GDM1 (cell line): ENCODE results near the gene ATG9B.
A peak's percentile ranks its signal among the peaks of the same experiment; 100 is the strongest.
"Not testable (repeated sequence)": the region's sequence is repeated elsewhere in the genome, so short reads cannot be mapped to it uniquely, and the experiment has no call there.

Experiments
- DNase-seq: peaks from one replicate; lab custom pipeline; 2025; lab: John Stamatoyannopoulos, UW

Gene ATG9B

DNA sequence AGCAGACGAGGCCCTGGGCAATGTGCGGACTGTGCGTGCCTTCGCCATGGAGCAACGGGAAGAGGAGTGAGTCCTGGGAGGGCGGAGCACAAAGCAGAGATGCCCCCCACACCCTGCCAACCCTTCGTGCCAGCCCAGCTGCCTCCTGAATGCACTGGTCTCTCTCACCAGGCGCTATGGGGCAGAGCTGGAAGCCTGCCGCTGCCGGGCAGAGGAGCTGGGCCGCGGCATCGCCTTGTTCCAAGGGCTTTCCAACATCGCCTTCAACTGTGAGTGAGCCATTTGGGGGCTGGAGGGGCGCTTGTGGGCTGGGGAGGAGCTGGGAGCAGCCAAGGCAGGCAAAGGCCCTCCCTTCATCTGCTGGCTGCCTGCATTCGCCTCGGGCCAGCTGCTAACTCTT lies 11.6 kb upstream of the ATG9B start:
- DNase-seq: no peak

DNA sequence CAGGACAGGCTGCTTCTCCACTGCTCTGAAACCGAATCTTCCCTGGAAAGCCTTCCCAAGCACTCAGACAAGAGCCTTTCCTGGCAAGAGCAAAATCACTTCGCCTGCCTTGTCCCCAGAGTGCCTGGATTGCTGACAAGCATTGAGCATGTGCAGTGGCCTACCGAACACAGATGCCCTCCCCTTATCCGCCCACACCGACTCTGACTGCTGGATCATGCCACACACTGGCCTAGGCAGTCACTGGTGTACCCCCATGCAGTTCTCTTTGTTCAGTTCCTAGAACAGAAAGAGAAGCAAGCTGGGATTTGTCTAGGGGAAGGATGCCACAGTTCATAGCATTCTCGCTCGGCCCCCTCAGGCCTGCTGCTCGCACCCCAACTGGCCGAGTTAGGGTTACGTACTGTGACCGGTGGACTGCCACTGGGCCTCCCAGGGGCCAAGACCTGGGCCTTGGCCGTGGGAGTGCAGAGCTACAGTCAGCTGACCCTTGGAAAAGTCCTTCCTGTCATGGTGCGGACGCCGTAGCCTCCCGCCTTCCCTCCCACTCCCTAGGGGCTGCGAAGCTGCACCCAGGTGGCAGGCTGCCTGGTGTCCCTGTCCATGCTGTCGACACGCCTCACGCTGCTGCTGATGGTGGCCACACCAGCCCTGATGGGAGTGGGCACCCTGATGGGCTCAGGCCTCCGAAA lies 10.9 kb upstream of the ATG9B start:
- no peak for DNase-seq

DNA sequence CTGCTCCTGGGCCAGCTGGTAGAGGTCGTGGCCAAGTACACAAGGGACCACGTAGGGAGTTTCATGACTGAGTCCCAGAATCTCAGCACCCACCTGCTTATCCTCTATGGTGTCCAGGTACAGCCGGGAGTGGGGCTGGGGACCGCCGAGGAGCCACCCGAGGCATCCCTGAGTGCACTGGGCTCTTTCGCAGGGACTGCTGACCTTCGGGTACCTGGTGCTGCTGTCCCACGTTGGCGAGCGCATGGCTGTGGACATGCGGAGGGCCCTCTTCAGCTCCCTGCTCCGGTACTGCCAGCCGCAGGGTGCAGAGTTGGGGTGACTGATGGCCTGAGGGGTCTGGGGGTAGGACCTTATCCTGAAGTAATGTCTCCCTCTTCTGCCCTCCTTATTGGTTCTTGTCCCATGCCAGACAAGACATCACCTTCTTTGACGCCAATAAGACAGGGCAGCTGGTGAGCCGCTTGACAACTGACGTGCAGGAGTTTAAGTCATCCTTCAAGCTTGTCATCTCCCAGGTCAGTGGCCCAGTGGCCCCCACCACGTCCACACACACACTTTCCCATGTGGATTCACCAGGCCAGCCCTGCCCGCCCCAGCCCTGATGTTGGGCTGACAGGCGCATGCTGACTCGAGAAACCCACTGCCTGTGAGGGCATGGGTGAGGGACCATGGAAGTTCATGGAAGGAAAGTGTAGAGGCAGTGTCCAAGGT lies 10.2 kb upstream of the ATG9B start:
- DNase-seq: no peak

DNA sequence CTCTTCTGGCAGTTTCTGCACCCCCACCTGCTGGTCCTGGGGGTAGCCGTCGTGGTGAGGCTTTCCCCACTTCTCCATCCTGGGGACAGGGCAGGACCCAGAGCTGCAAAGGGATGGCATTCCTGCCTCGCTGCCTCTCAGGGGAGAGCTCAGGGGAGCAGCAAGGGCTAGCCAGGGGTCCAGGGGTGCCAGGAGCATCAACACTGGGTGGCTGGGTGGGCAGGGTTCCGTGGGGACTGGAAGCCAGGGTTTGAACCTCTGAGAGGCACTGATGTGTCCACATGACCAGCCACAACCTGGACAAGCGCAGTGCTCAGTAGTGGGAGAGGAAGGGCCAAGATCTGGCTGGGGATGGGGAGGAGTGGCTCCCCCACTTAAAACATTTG lies 9.6 kb upstream of the ATG9B start:
- DNase-seq: no peak

DNA sequence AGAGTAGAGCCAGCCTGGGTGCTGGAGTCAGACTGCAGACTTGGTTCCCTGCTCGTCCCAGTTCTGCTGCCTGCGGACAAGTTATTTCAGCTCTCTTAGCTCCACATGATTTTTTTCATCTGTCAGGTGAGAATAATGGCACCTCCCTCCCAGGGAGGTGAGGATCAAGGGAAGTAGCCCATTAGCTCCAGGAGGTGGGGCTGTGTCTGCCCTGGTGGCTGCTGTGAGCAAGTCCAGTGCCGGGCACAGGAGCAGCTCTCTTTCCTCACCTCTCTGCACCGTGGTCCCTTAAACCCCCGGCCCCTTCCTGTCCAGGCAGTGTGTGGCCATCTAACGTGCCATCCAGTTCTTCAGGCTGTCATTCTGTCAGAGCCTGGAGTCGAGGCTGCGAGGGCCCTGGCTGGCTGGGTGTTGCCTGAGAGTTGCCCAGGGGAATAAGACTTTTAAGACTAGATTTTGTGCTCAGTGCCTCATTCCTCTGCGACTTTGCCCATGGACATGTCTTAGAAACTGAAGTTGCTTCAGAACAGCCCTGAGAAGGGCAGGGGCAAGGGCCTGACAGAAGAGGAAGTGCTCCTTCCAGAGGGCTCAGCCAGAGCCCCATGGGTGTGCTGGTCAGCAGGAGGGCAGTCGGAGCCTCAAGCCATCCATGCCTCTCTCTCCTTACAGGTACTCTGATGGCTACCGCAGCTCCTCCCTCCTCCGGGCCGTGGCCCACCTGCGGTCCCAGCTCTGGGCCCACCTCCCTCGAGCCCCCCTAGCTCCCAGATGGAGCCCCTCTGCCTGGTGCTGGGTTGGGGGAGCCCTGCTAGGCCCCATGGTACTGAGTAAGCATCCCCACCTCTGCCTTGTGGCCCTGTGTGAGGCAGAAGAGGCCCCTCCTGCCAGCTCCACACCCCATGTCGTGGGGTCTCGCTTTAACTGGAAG lies 8.9 kb upstream of the ATG9B start:
- DNase-seq: no peak

DNA sequence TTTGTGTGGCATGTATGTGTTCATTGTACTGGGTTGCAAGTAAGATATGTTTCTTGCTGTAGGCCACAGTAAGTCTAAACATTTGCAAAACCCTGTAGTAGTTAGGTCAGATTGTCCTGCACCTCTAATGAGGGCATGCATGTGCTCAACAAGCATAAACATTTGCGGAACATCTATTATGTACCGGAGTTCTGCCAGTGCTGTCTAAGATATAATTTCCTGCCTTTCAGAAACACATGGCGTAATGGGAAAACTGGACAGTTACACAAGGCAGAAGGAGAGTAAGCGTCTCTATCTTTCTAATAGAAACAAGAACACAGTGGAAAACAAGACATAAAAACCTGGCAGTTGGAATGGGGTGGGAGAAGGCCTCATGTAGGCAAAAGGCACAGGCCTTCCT lies 6.7 kb upstream of the ATG9B start:
- no peak for DNase-seq

DNA sequence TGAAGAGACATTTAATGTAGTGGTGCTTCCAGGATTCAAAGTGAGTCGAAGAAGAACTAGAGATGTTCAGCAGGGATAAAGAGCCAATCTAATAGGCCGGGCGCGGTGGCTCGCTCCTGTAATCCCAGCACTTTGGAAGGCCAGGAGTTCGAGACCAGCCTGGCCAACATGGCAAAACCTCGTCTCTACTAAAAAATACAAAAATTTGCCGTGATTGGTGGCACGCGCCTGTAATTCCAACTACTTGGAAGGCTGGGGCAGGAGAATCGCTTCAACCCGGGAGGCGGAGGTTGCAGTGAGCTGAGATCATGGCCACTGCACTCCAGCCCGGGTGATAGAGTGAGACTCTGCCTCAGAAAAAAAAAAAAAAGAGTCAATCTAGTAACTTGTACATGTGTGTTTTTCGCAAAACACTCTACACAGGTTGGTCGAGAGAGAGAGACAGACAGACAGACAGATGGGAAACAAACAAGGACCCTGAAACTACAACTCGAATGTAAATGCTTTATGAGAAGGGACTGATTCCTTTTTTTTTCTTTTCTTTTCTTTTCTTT lies 4.7 kb upstream of the ATG9B start:
- DNase-seq: no peak

DNA sequence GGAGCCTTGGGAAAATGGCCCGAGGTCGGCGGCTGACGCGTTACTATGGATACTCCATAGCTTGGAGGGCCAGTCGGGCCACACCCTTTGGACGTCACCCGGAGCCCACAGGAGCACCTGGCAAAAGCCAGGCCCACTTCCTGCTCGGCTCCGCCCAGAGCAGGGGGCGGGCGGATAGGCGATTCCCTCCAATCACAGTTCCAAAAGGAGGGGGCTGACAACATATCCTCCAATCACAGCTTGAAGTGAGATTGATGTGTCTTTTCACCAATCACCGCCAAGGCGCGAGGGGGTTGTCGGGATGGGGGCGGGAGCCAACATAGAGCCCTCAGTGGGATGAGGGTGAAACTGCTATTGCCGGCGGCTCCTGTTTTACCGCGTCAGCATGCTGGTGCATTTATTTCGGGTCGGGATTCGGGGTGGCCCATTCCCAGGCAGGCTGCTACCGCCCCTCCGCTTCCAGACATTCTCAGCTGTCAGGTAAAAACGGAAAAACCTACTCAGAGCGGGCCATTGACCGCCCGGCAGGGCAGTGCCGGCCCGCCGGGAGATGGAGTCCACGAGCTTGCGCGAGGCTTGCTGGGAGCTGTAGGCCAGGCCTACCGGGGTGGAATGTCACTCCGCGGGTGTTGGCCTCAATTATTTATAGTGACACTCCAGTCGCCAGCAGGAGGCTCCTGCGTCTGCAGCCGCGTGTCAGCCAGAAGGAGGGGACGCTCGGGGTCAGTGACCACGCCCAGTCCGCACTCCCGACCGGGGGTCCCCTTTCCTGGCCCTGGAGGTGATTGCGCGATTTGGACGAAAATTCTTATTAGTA lies 4.0 kb upstream of the ATG9B start, which contains the start of gene ABCB8:
Gene ABCB8 (plus strand): TSS at position 320 of the 817 bp plus-strand sequence. CDS start 66 bp downstream, at position 386.
- DNase-seq: peak; percentile 97

DNA sequence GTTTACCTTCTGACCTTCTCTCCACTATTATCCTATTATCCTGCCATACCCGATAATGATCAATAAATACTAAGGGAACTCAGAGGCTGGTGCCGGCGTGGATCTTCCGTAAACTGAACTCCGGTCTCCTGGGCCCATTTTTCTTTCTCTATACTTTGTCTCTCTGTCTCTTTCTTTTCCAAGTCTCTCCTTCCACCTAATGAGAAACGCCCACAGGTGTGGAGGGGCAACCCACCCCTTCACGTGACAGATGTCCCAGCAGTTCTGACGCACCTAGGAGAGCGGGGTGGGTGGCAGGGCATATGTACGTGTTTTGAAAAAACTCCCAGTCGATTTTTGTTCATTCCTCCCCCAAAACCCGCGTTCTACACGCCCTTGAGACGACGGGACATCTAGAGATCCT lies 3.4 kb upstream of the ATG9B start:
- DNase-seq: not testable (repeated sequence)

DNA sequence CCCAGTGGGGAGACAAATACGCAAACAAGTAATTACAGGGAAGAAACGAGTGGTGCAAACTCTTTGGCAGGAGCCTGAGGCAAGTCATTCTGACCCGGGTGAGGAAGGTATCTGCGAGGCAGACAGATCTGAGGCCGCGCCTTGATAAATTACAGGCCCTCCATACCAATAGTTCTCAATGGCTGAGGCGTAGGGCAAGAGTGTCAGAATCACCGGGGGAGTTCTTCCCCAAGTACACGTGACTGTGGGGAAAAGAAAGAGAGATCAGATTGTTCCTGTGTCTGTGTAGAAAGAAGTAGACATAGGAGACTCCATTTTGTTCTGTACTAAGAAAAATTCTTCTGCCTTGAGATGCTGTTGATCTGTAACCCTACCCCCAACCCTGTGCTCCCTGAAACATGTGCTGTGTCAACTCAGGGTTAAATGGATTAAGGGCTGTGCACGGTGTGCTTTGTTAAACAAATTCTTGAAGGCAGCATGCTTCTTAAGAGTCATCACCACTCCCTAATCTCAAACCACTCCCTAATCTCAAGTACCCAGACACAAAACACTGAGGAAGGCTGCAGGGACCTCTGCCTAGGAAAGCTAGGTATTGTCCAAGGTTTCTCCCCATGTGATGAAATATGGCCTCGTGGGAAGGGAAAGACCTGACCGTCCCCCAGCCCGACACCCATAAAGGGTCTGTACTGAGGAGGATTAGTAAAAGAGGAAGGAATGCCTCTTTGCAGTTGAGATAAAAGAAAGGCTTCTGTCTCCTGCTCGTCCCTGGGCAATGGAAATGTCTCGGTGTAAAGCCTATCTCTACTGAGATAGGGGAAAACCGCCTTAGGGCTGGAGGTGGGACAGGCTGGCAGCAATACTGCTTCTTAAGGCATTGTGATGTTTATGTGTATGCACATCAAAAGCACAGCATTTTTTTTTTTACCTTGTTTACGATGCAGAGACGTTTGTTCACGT lies 2.8 kb upstream of the ATG9B start:
- DNase-seq: not testable (repeated sequence)

DNA sequence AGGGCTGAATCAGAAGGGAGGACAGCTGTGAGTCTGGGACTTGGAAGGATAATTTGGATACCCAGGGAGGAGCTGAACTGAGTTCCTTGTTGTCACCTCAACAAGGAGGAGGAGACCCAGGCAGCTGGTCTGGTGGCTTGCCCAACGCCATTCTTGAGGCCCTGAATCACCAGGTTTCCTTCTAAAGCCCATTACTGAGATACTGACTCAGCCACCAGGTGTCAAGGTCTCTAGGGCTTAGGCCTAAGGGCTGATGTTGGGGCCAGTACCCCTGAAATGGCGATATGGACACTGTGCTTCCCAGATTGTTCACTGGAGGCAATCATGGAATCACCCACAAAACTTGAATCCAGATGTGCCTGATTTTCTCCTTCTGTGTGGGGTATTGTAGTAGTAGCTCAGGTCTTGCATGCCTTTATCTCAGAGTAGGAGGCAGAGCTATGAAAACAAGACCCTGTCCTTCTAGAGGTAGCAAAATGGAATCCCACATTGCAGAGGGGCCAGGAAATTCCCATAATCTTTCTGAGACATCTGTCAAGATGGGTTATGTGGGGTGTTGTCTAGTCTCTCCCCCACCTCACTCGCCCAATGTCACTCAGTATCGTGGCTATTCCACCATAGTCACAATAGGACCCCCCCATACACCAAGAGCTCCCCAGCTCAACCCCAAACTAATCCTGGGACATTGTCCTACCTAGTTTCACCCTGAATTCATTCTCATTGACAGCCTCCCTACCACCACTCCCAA lies 1.8 kb upstream of the ATG9B start:
- no peak for DNase-seq

DNA sequence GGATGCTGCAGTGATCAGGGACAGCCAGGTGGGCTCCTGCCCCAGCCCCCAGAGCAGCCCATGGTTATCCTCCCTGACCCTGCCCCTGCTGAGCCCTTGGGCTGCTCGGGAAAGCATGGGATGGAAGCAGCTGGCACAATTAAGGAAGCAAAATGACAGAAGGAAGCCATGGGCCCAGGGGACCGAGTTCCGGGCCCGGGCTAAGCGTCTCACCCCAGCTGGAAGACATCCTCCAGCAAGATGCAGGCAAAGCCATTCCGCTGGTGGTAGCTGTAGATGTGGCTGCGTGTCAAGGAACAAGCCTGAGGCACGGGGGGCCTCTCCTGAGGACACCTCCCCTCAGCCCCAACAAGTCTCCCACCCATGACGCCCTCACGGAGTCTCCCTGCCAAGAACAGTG lies 1.1 kb downstream of the ATG9B start:
- DNase-seq: no peak

DNA sequence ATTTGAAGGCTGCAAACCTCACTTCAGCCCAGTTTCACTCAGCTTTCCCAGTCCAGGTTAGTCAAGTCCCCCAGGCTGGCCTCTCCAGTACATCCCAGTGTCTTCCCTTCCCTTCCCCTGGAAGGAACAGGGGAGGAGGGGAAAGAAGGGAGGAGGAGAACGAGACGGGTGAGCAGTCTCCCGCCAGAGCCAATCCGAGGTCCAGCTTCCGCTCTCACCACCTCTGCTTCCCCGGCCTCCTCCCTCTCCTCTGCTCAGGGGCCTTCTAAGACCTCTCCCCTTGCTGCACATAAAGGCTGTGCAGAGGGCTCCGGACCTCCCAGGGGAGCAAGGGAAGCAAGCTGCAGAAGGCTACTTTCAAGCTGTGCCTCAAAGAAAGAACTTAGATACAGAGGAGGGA lies 4.1 kb downstream of the ATG9B start:
- no peak for DNase-seq

DNA sequence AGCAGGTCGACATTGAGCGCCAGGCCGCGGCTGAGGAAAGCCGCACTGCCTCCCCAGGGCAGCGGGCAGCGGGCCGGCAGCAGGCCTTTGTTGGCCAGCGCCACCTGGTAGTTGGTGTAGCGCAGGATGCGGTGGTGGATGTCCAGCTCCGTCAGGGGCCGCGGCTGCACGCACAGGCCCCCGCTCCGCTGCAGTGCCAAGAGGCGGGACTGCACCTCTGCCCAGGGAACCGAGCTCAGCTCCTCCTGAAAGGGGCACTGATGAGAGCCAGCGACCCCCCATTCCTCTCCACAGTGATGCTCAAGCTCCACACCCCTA lies 5.2 kb downstream of the ATG9B start:
- DNase-seq: no peak

DNA sequence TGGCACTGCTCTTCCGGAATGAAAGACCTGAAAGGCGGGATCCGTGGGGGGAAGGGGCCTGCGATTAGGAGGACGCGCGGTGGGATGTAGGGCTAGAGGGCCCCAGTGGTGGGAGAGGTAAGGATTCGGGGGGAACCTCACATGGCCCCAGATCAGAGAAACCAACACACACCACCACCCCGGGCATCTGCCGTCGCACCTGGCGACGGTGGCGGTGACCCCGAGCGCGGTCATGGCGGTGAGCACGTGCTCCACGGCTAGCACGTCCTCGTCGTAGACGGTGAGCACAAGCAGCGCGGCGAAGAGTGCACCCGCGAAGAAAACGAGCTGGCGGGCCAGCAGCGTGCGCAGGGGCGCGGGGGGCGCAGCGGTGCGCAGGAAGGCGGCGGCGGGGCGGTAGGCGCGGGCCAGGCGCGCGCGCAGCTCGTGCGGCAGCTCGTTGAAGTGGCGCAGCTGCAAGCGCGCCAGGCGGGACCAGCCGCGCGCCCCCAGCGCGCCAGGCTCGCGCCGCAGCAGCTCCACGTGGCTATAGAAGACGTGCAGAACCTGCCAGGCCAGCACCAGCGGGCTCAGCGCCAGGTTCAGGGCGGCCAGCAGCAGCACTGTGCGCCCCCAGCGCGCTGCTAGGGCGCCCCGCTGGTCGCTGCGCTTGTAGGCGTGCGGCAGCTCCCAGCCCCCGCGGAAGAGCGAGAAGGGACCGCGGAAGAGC lies 5.7 kb downstream of the ATG9B start:
- DNase-seq: no peak

DNA sequence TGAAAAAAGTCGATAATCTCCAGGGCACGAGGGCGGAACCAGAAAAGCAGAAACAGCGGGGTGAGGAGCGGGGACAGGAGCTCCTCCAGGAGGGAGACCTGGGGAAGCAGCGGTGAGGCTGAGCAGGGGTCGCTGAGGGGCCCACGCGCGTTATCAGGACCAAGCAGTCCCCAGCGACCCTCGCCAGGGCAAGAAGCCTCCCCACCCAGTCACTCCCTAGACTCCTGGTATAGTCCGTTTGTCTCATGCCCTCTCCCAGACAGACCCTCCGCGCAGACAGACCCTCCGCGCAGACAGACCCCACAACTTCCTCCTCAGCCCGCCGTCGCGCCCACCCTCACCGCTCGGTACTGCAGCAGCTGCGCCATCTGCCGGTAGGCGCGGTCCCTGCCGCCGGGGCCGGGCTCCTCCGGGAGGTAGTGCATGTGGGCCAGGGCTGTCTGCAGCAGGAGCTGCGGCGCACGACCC lies 6.3 kb downstream of the ATG9B start:
- peak; percentile 48 for DNase-seq

DNA sequence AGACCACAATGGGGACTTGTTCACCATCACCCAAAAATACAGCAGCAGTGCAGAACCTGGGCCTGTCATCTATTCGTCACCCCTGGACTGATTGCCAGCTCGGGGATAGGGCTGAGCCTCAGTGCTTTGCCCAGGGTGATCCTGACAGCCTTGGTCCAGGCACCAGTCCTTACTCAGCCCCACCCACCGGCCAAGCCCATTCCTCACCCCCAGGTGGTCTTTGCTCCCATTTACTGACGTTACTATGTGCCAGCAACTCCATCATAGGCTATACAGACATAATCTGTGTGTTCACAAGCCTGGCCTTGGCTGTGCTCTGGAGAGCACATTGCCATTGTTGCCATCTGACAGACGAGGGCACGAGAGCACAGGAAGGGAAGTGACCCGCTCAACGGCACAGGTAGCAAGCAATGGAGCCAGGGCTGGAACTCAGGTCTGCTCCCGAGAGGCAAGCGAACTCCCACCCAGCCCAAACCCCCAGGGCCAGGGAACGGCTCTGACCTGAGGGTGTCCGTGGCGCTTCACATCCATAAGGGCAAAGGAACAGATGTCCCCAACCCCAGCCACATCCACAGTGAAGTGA lies 6.8 kb downstream of the ATG9B start:
- DNase-seq: no peak

DNA sequence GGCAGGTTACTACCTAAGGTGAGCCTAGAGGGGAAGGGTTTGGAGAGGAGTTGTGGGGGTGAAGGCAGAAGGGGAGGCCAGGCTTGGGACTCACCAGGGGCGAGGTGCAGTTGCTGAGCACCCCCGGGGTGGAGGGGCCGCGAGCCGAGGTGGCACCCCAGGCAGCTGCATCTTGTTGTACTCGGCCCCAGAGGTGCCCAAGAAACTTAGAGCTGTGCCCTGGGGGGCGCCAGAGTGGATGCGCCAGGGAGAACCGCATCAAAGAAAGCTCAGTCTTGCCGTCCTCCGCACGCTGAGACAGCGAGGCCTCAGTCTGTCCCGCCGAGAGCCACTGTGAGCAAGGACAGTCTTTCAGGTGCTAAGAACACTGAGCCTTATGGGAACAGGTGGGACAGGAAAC lies 7.4 kb downstream of the ATG9B start:
- no peak for DNase-seq

DNA sequence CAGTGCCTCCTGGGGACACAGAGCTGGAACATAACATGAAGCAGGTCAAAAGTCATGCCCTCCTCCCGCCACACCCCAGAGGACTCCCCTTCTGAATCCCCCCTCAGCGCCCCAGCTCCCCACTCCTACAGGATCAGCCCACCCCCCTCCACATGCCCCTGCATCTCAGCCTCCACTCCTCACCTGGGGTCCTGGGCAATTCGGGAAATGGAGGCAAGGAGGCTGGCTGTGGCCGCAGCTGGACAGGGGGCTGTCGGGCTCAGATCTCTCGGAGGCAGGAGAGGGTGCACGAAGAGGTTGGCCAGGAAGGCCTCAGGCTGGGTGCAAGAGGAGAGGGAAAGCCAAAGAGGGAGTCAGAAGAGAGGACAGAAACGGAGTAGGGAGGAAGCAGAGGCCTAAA lies 7.8 kb downstream of the ATG9B start:
- DNase-seq: no peak
